ENCODE measurements around the gene GMDS.

The GMDS gene

GRCh38 chr6:2266031-2266795 is 20.8 kb upstream of the GMDS start:
- no peak for DNase-seq (ENCODE audit: low spot score)
- TF ChIP-seq CTCF (IDR thresholded peaks at IDR 0.05; ENCODE audit: extremely low read depth, missing control alignments) = no peak

- TF ChIP-seq CTCF (IDR thresholded peaks at IDR 0.05; ENCODE audit: extremely low read depth, missing control alignments) = no peak
- DNase-seq (ENCODE audit: low spot score) = no peak
Observed at GRCh38 chr6:2264932-2265331, 19.5 kb upstream of the GMDS start.

DNA sequence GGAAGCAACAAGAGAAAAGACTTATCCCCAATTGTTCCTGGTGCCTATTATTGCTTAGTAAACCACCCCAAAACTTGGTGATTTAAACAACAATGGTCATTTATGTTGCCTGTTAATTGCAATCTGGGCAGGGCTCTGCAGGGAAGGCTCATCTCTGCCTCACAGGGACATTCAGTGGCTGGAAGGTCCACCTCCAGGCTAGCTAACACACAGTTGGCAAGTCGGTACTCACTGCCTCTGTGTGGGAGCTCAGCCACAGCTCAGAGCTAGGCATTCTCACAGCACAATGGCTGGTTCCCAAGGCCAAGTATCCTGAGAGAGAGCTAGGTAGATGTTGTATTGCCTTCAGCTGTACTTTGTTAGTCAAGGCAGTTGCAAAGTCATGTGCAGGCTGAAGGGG is 18.5 kb upstream of the GMDS start:
- no peak for DNase-seq (ENCODE audit: low spot score)
- TF ChIP-seq CTCF (IDR thresholded peaks at IDR 0.05; ENCODE audit: extremely low read depth, missing control alignments) = no peak

- DNase-seq (ENCODE audit: low spot score) = no peak
- TF ChIP-seq CTCF (IDR thresholded peaks at IDR 0.05; ENCODE audit: extremely low read depth, missing control alignments) = no peak
Observed at GRCh38 chr6:2259574-2259973, 14.2 kb upstream of the GMDS start.

- TF ChIP-seq CTCF (IDR thresholded peaks at IDR 0.05; ENCODE audit: extremely low read depth, missing control alignments) = no peak
- DNase-seq (ENCODE audit: low spot score) = no peak
Observed at GRCh38 chr6:2259002-2259494, 13.6 kb upstream of the GMDS start.

DNA sequence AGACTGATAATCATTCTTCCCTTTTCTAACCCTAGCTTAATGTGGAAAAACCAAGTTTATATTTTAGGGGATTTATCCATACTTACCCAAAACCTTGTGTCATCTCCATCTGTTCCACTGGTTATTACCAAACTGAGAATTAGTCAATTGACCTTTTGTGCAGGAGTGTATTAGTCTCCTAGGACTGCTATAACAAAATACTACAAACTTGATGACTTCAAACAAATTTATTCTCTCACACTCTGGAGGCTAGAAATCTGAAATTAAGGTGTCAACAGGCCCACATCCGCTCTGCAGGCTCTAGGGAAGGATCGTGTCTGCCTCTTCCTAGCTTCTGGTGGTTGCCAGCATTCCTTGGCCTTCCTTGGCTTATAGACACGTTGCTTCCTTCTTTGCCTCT is 12.7 kb upstream of the GMDS start:
- no peak for DNase-seq (ENCODE audit: low spot score)
- TF ChIP-seq CTCF (IDR thresholded peaks at IDR 0.05; ENCODE audit: extremely low read depth, missing control alignments) = no peak

DNA sequence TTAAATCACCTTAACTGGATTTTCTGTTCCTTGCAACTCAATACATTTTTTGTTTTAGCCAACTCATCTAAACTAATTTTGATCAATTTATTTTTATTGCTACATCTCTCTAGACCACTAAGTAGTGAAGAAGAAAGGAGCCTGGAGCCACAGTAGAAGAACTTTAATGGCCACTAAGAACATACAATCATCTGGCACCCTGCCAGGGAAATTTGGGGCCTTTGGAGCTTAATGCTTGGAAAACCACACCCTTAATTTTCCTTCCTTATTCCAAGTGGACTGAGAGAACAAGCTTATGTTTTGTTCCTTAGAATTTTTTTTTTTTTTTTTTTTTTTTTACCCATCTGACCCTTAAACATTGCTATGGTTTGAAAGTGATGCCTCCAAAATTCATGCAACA is 12.0 kb upstream of the GMDS start:
- no peak for DNase-seq (ENCODE audit: low spot score)
- no peak for TF ChIP-seq CTCF (IDR thresholded peaks at IDR 0.05; ENCODE audit: extremely low read depth, missing control alignments)

Data from GM20000 (cell line).